WTC11 (cell line): ENCODE data around the gene ERBB4. TPM values are rescaled to one million over a fixed set of nuclear protein-coding genes. Genes with fewer than 3 reads are reported as not detected.

ENCODE experiments used
- ATAC-seq: fragments of 200-7000 bp; cut with Tn5 transposase; 2 replicates; pipeline ENCODE4 v1.10.0; 2021; ENCODE audit warnings: mild to moderate bottlenecking, moderate library complexity
- CTCF ChIA-PET: fragments of 300-600 bp; sonication (Branson Sonifier 250); formaldehyde crosslinking; loops from one replicate; lab custom pipeline; 2021; ENCODE audit warnings: antibody characterized with exemption; lab: Charles Lee
- POLR2A ChIA-PET: fragments of 350-600 bp; sonication (Branson Sonifier 250); formaldehyde crosslinking; loops from one replicate; lab custom pipeline; 2021; ENCODE audit warnings: antibody characterized with exemption; lab: Charles Lee
- DNase-seq: peaks from one replicate; pipeline ENCODE4 v3.0.0; 2021; ENCODE audit warnings: low spot score
- H3K27ac Mint-ChIP-seq: 2 replicates; pipeline ENCODE4 v1.8.0; 2021; ENCODE audit warnings: mixed read lengths
- H3K27me3 Mint-ChIP-seq: 2 replicates; pipeline ENCODE4 v1.8.0; 2021; ENCODE audit warnings: low read depth, mild to moderate bottlenecking, moderate library complexity, mixed read lengths
- H3K36me3 Mint-ChIP-seq: 2 replicates; pipeline ENCODE4 v1.8.0; 2021; ENCODE audit warnings: mixed read lengths
- H3K4me1 Mint-ChIP-seq: 2 replicates; pipeline ENCODE4 v1.8.0; 2022; ENCODE audit warnings: mixed read lengths
- H3K4me3 Mint-ChIP-seq: 2 replicates; pipeline ENCODE4 v1.8.0; 2021; ENCODE audit warnings: mild to moderate bottlenecking, moderate library complexity, mixed read lengths
- H3K9me3 Mint-ChIP-seq: 2 replicates; pipeline ENCODE4 v1.8.0; 2021; ENCODE audit warnings: mixed read lengths
- ATF1 ChIP-seq: sonication (generic); formaldehyde crosslinking; IDR thresholded peaks from 2 replicates; pipeline ENCODE4 v1.8.1; 2023; ENCODE audit warnings: mild to moderate bottlenecking, moderate library complexity, missing genetic modification reagents
- CDX4 ChIP-seq: fragments of 250-450 bp; sonication (Bioruptor Pico); IDR thresholded peaks from 2 replicates; pipeline ENCODE4 v1.9.0; 2021; ENCODE audit warnings: moderate library complexity, mild to moderate bottlenecking, inconsistent platforms, borderline replicate concordance
- E2F4 ChIP-seq: sonication (generic); formaldehyde crosslinking; IDR thresholded peaks from 2 replicates; pipeline ENCODE4 v1.8.1; 2022; ENCODE audit warnings: low read depth, mild to moderate bottlenecking, moderate library complexity, missing genetic modification reagents, borderline replicate concordance
- ELF4 ChIP-seq: sonication (generic); formaldehyde crosslinking; IDR thresholded peaks from 2 replicates; pipeline ENCODE4 v1.8.1; 2022; ENCODE audit warnings: low read depth, mild to moderate bottlenecking, moderate library complexity, missing genetic modification reagents
- EMX1 ChIP-seq: fragments of 250-450 bp; sonication (Bioruptor Pico); IDR thresholded peaks from 2 replicates; pipeline ENCODE4 v1.8.0; 2021; ENCODE audit warnings: mild to moderate bottlenecking
- ERG ChIP-seq: fragments of 250-450 bp; sonication (Bioruptor Pico); IDR thresholded peaks from 2 replicates; pipeline ENCODE4 v1.8.0; 2021; ENCODE audit warnings: mild to moderate bottlenecking
- ESRRA ChIP-seq: sonication (generic); formaldehyde crosslinking; IDR thresholded peaks from 2 replicates; pipeline ENCODE4 v1.8.1; 2022; ENCODE audit warnings: mild to moderate bottlenecking, missing genetic modification reagents, borderline replicate concordance
- ETV6 ChIP-seq: sonication (generic); formaldehyde crosslinking; IDR thresholded peaks from 2 replicates; pipeline ENCODE4 v1.8.1; 2022; ENCODE audit warnings: mild to moderate bottlenecking, missing genetic modification reagents
- FOXJ3 ChIP-seq: sonication (generic); formaldehyde crosslinking; IDR thresholded peaks from 2 replicates; pipeline ENCODE4 v1.9.0; 2021; ENCODE audit warnings: missing genetic modification reagents, mild to moderate bottlenecking, borderline replicate concordance
- FOXP1 ChIP-seq: sonication (generic); formaldehyde crosslinking; IDR thresholded peaks from 2 replicates; pipeline ENCODE4 v1.8.0; 2022; ENCODE audit warnings: missing genetic modification reagents, mild to moderate bottlenecking, moderate library complexity, borderline replicate concordance
- GABPB1 ChIP-seq: sonication (generic); formaldehyde crosslinking; IDR thresholded peaks from 2 replicates; pipeline ENCODE4 v1.8.1; 2023; ENCODE audit warnings: mild to moderate bottlenecking, missing genetic modification reagents
- GRHL2 ChIP-seq: fragments of 250-450 bp; sonication (Bioruptor Pico); IDR thresholded peaks from 2 replicates; pipeline ENCODE4 v1.8.0; 2022; ENCODE audit warnings: mild to moderate bottlenecking, moderate library complexity; ENCODE audit not compliant: insufficient replicate concordance, severe bottlenecking
- HMGA2 ChIP-seq: fragments of 250-450 bp; sonication (Bioruptor Pico); IDR thresholded peaks from 2 replicates; pipeline ENCODE4 v1.4.0; 2021; ENCODE audit warnings: mild to moderate bottlenecking, moderate library complexity
- IRF2 ChIP-seq: sonication (generic); formaldehyde crosslinking; IDR thresholded peaks from 2 replicates; pipeline ENCODE4 v1.8.0; 2022; ENCODE audit warnings: low read depth, missing genetic modification reagents, borderline replicate concordance
- KAT7 ChIP-seq: sonication (generic); formaldehyde crosslinking; IDR thresholded peaks from 2 replicates; pipeline ENCODE4 v1.8.1; 2023; ENCODE audit warnings: missing genetic modification reagents, mild to moderate bottlenecking, borderline replicate concordance
- MXD4 ChIP-seq: fragments of 250-450 bp; sonication (Bioruptor Pico); IDR thresholded peaks from 2 replicates; pipeline ENCODE4 v1.8.0; 2021; ENCODE audit warnings: mild to moderate bottlenecking, moderate library complexity, borderline replicate concordance
- MYBL2 ChIP-seq: sonication (generic); formaldehyde crosslinking; IDR thresholded peaks from 2 replicates; pipeline ENCODE4 v1.8.1; 2023; ENCODE audit warnings: mild to moderate bottlenecking, moderate library complexity, missing genetic modification reagents
- NFATC4 ChIP-seq: fragments of 250-450 bp; sonication (Bioruptor Pico); IDR thresholded peaks from 2 replicates; pipeline ENCODE4 v1.9.0; 2021; ENCODE audit warnings: mild to moderate bottlenecking
- OVOL2 ChIP-seq: fragments of 250-450 bp; sonication (Bioruptor Pico); IDR thresholded peaks from 2 replicates; pipeline ENCODE4 v1.9.0; 2021; ENCODE audit warnings: mild to moderate bottlenecking, borderline replicate concordance
- SMAD3 ChIP-seq: sonication (generic); formaldehyde crosslinking; IDR thresholded peaks from 2 replicates; pipeline ENCODE4 v1.8.0; 2022; ENCODE audit warnings: missing genetic modification reagents, mild to moderate bottlenecking, borderline replicate concordance
- SMAD4 ChIP-seq: sonication (generic); formaldehyde crosslinking; IDR thresholded peaks from 2 replicates; pipeline ENCODE4 v1.8.0; 2022; ENCODE audit warnings: mild to moderate bottlenecking, missing genetic modification reagents
- SOX15 ChIP-seq: fragments of 250-450 bp; sonication (Bioruptor Pico); IDR thresholded peaks from 2 replicates; pipeline ENCODE4 v1.9.0; 2021; ENCODE audit warnings: mild to moderate bottlenecking
- SP1 ChIP-seq: sonication (generic); formaldehyde crosslinking; conservative IDR thresholded peaks from 2 replicates; pipeline ENCODE4 v1.8.1; 2022; ENCODE audit warnings: missing genetic modification reagents
- TEAD1 ChIP-seq: sonication (generic); formaldehyde crosslinking; IDR thresholded peaks from 2 replicates; pipeline ENCODE4 v1.8.0; 2022; ENCODE audit warnings: mild to moderate bottlenecking, missing genetic modification reagents
- TP53 ChIP-seq: sonication (generic); formaldehyde crosslinking; IDR thresholded peaks from 2 replicates; pipeline ENCODE4 v1.8.1; 2023; ENCODE audit warnings: mild to moderate bottlenecking, missing genetic modification reagents
- ZNF232 ChIP-seq: sonication (generic); formaldehyde crosslinking; IDR thresholded peaks from 2 replicates; pipeline ENCODE4 v1.8.0; 2022; ENCODE audit warnings: mild to moderate bottlenecking, missing genetic modification reagents
- ZNF396 ChIP-seq: fragments of 250-450 bp; sonication (Bioruptor Pico); IDR thresholded peaks from 2 replicates; pipeline ENCODE4 v1.8.0; 2021; ENCODE audit warnings: mild to moderate bottlenecking, moderate library complexity, borderline replicate concordance
- total RNA-seq: library from RNA; stranded (reverse); gene quantifications from 3 replicates; pipeline ENCODE4 v1.2.3, GENCODE V29; 2021
- TF ChIP-seq, protein P1 (sequence below): sonication (generic); formaldehyde crosslinking; IDR thresholded peaks from 2 replicates; pipeline ENCODE4 v1.8.1; 2023; ENCODE audit warnings: mild to moderate bottlenecking, moderate library complexity, missing genetic modification reagents
- TF ChIP-seq, protein P2 (sequence below): sonication (generic); formaldehyde crosslinking; IDR thresholded peaks from 2 replicates; pipeline ENCODE4 v1.8.0; 2022; ENCODE audit warnings: mild to moderate bottlenecking, missing genetic modification reagents

ERBB4 gene
- total RNA-seq, 1 experiment from 2014 or later, result 1.6 TPM

DNA sequence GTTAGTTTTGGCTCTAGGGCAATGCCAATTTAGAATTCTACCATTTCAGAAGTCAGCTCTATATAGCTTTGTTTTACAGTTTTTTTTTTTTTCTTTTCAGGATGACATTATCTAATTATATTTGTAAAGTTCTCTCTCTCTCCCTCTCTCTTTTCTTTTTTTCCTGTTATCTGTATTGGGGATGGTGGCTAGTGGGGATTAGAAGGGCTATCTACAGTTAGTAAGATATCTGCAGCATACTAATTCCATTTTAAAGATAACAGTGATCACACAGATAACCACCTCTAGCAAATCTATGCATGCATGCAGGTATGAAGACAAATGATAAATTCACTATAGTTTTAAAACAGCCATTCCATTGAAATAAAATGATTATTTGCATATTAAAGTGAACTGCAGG is 438.9 kb downstream of the ERBB4 start (continued):
- TF ChIP-seq ZNF232 (no peak), FOXP1 (CRISPR knock-in tag) (no peak), IRF2 (CRISPR knock-in tag) (no peak)
- TF ChIP-seq, all 79 proteins: peak for 0

DNA sequence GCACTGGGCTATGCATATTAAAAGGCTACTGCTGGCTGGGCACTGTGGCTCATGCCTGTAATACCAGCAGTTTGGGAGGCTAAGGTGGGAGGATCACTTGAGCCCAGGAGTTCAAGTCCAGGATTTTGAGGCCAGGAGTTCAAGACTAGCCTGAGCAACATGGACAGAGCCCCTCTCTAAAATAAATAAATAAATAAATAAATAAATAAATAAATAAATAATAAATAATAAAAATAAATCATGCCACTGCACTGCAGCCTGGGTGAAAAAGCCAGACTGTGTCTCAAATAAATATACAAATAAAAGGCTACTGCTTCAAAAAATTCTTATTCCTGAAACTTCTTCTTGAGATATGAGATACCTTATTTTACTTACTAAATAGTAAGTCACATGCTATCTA is 439.6 kb downstream of the ERBB4 start:
- Mint-ChIP-seq H3K4me3 (no peak overlapping the region), H3K27ac (no peak overlapping the region), H3K27me3 (no peaks in the 10 kb centered on the region), H3K36me3 (no peaks in the 10 kb centered on the region), H3K4me1 (peaks cover 11% of the 10 kb centered on the region), H3K9me3 (no peaks in the 10 kb centered on the region)
- ChIA-PET POLR2A (no interaction called here), CTCF (no interaction called here)
- no peak for DNase-seq
- ATAC-seq, result no peak
- no peak for TF ChIP-seq E2F4 (CRISPR knock-in tag)
- TF ChIP-seq SMAD3 (CRISPR knock-in tag), result no peak
- TF ChIP-seq TP53 (CRISPR knock-in tag), result no peak
- TF ChIP-seq GABPB1 (CRISPR knock-in tag), result no peak
- no peak for TF ChIP-seq SP1
- TF ChIP-seq HMGA2, result peak; percentile 41; the same call in 1 of the 2 replicates

DNA sequence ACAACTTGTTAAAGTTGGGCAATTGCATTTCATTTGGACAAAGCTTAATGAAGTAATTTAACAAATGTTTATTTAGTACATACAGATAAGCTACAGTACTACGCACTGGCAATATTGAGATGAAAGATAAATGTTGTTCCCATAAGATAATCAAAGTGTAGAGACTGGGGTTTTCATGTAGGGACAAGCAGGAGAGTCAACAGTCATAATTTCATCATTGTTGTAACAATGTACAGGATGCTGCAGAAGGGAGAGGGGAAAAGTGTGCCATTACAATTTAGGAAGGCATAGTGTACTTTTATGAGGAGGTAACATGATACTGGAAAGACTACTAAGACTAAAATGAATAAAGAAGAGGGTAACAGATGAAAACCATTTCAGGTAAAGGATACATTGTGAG is 441.6 kb downstream of the ERBB4 start:
- ChIA-PET POLR2A (no interaction called here), CTCF (no interaction called here)
- ATAC-seq (no peak), DNase-seq (no peak)
- Mint-ChIP-seq H3K36me3 (no peaks in the 10 kb centered on the region), H3K9me3 (no peaks in the 10 kb centered on the region), H3K4me1 (peaks cover 11% of the 10 kb centered on the region), H3K4me3 (no peak overlapping the region), H3K27ac (no peak overlapping the region), H3K27me3 (no peaks in the 10 kb centered on the region)
- TF ChIP-seq SOX15 (CRISPR knock-in tag) (no peak), ZNF396 (CRISPR knock-in tag) (no peak), GRHL2 (CRISPR knock-in tag) (no peak), TEAD1 (no peak), OVOL2 (CRISPR knock-in tag) (no peak), NFATC4 (CRISPR knock-in tag) (no peak), ELF4 (no peak), ETV6 (CRISPR knock-in tag) (no peak), SMAD4 (CRISPR knock-in tag) (no peak), MYBL2 (CRISPR knock-in tag) (no peak), MXD4 (CRISPR knock-in tag) (no peak), KAT7 (CRISPR knock-in tag) (no peak), ERG (CRISPR knock-in tag) (no peak), CDX4 (CRISPR knock-in tag) (no peak), ESRRA (CRISPR knock-in tag) (no peak), ATF1 (no peak), FOXJ3 (CRISPR knock-in tag) (no peak), EMX1 (CRISPR knock-in tag) (no peak)
- TF ChIP-seq, protein P1, sequence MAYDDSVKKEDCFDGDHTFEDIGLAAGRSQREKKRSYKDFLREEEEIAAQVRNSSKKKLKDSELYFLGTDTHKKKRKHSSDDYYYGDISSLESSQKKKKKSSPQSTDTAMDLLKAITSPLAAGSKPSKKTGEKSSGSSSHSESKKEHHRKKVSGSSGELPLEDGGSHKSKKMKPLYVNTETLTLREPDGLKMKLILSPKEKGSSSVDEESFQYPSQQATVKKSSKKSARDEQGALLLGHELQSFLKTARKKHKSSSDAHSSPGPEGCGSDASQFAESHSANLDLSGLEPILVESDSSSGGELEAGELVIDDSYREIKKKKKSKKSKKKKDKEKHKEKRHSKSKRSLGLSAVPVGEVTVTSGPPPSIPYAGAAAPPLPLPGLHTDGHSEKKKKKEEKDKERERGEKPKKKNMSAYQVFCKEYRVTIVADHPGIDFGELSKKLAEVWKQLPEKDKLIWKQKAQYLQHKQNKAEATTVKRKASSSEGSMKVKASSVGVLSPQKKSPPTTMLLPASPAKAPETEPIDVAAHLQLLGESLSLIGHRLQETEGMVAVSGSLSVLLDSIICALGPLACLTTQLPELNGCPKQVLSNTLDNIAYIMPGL, result no peak
- TF ChIP-seq, protein P2, sequence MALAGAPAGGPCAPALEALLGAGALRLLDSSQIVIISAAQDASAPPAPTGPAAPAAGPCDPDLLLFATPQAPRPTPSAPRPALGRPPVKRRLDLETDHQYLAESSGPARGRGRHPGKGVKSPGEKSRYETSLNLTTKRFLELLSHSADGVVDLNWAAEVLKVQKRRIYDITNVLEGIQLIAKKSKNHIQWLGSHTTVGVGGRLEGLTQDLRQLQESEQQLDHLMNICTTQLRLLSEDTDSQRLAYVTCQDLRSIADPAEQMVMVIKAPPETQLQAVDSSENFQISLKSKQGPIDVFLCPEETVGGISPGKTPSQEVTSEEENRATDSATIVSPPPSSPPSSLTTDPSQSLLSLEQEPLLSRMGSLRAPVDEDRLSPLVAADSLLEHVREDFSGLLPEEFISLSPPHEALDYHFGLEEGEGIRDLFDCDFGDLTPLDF, result no peak
